AG10803 (cell line): ENCODE results near the gene NT5DC2.

Experiments used
- DNase-seq: peaks from one replicate; pipeline ENCODE4 v3.0.0; 2010; ENCODE audit warnings: low read depth
- H3K4me3 ChIP-seq: 2 replicates; pipeline ENCODE4 v1.5.1; 2011; ENCODE audit warnings: mild to moderate bottlenecking, low read length, control low read depth
- TF ChIP-seq, protein P1 (sequence below): conservative IDR thresholded peaks from 2 replicates; pipeline ENCODE4 v1.5.1; 2011; ENCODE audit warnings: mild to moderate bottlenecking, low read length, control low read depth, inconsistent platforms

NT5DC2 gene

GRCh38 chr3:52490035-52490938, 43.4 kb downstream of the NT5DC2 start:
- TF ChIP-seq, protein P1, sequence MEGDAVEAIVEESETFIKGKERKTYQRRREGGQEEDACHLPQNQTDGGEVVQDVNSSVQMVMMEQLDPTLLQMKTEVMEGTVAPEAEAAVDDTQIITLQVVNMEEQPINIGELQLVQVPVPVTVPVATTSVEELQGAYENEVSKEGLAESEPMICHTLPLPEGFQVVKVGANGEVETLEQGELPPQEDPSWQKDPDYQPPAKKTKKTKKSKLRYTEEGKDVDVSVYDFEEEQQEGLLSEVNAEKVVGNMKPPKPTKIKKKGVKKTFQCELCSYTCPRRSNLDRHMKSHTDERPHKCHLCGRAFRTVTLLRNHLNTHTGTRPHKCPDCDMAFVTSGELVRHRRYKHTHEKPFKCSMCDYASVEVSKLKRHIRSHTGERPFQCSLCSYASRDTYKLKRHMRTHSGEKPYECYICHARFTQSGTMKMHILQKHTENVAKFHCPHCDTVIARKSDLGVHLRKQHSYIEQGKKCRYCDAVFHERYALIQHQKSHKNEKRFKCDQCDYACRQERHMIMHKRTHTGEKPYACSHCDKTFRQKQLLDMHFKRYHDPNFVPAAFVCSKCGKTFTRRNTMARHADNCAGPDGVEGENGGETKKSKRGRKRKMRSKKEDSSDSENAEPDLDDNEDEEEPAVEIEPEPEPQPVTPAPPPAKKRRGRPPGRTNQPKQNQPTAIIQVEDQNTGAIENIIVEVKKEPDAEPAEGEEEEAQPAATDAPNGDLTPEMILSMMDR: no peak

DNA sequence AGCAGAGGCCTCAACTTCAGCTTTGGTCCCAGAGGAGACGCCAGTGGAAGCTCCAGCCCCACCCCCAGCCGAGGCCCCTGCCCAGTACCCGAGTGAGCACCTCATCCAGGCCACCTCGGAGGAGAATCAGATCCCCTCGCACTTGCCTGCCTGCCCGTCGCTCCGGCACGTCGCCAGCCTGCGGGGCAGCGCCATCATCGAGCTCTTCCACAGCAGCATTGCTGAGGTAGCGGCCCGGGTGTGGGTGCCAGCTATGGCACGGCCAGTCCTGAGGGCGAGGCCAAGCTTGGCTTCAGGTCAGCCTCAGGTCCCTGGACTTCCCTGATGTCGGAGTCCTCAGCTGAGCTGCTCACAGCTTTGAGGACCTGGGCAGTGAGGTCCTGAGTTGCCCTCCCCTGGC, 44.2 kb downstream of the NT5DC2 start:
- DNase-seq: no peak
- no peak overlapping the region for H3K4me3 ChIP-seq
- TF ChIP-seq, protein P1: no peak

More at GRCh38 chr3:52490035-52490938, 43.4 kb downstream of the NT5DC2 start:
- H3K4me3 ChIP-seq: no peak overlapping the region
- no peak for DNase-seq

DNA sequence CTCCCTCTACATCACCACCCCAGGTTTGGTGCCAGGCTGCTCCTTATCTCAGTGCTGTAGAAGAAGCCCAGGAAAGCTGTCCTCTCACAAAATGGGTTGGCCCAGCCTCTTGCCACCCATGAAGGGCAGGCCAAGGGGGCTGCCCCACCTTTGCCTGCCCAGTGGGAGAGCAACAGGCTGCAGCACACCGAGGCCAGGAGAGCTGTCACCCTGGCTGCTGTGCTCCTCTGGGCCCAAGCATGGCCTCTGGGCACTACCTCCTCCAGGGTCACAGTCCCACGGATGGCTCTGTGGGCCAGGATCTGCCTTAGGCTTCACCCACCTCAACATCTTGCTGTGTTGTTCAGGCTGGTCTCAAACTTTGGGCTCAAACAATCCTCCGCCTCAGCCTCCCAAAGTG, 44.9 kb downstream of the NT5DC2 start:
- H3K4me3 ChIP-seq: no peak overlapping the region
- no peak for DNase-seq
- TF ChIP-seq, protein P1: no peak

DNA sequence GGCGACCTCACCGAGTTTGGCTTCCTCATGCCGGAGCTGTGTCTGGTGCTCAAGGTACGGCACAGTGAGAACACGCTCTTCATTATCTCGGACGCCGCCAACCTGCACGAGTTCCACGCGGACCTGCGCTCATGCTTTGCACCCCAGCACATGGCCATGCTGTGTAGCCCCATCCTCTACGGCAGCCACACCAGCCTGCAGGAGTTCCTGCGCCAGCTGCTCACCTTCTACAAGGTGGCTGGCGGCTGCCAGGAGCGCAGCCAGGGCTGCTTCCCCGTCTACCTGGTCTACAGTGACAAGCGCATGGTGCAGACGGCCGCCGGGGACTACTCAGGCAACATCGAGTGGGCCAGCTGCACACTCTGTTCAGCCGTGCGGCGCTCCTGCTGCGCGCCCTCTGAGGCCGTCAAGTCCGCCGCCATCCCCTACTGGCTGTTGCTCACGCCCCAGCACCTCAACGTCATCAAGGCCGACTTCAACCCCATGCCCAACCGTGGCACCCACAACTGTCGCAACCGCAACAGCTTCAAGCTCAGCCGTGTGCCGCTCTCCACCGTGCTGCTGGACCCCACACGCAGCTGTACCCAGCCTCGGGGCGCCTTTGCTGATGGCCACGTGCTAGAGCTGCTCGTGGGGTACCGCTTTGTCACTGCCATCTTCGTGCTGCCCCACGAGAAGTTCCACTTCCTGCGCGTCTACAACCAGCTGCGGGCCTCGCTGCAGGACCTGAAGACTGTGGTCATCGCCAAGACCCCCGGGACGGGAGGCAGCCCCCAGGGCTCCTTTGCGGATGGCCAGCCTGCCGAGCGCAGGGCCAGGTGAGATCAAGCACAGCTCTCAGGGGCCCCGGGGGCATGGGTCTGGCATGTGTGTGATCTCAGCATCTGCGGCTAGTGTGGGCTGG, 45.6 kb downstream of the NT5DC2 start:
- TF ChIP-seq, protein P1: no peak
- H3K4me3 ChIP-seq: no peak overlapping the region
- DNase-seq: no peak

DNA sequence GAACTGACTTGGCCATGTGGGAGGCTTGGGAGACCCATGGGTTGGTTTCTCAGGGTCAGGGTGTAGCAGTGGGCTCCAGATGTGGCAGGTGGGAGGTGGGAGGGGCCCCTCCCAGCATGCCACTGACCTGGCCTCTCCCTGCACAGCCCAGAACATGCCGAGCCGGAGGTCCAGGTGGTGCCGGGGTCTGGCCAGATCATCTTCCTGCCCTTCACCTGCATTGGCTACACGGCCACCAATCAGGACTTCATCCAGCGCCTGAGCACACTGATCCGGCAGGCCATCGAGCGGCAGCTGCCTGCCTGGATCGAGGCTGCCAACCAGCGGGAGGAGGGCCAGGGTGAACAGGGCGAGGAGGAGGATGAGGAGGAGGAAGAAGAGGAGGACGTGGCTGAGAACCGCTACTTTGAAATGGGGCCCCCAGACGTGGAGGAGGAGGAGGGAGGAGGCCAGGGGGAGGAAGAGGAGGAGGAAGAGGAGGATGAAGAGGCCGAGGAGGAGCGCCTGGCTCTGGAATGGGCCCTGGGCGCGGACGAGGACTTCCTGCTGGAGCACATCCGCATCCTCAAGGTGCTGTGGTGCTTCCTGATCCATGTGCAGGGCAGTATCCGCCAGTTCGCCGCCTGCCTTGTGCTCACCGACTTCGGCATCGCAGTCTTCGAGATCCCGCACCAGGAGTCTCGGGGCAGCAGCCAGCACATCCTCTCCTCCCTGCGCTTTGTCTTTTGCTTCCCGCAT, 46.4 kb downstream of the NT5DC2 start:
- no peak for DNase-seq
- TF ChIP-seq, protein P1: no peak
- H3K4me3 ChIP-seq: no peak overlapping the region

DNA sequence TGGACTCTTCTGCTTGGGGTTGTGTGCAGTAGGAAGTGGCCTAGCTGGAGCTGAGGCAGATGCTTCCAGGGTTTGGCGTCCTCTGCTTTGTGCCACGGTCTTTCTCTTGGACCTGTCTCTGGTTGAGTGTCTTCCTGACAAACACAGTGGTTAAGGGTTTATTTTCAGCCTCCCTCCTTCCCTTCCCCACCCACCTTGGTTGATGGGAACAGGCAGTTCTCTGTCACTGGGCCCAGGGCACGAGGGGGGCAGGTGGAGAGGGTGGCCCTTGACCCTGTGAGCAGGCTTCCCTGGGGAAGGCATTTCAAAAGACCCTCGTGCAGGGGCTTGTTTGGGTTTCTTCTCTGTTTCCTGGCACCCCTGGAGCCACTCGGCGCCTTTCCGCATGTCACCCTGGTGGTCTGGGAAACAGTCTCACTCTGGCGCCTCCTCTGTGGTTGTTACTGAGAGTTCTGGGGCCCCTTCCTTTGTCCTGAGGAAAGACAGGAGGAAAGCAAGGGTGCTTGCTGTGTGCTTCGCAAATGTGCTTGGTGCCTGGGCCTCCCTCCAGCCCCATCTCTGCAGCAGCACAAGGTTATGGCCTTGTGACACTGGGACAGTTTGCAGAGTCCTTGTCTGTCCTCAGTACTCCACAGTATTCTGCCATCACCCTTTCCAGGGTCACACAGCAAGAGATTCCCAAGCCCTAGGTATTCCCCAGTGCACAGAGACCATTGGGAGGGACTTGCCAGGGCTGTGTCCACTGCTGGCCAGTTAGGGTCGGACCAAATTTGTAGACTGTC, 48.8 kb downstream of the NT5DC2 start:
- H3K4me3 ChIP-seq: no peak overlapping the region
- TF ChIP-seq, protein P1: no peak
- no peak for DNase-seq
